Measurements from ENCODE around the gene FASLG.

FASLG gene

DNA sequence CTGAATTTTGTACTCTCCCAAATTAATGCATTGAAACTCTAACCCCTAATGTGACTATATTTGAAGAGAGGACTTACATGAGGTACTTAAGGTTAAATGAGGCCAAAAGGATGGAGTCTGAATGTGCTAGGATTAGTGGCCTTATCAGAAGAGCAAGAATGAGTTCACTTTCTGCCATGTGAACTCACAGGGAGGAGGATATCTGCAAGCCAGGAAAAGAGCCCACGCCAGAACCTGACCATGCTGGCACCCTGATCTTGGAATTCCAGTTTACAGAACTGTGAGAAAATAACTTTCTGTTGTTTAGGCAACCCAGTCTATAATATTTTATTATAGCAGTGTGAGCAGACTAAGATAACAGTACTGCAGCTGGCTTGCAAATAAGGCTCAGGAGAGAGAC lies 12.2 kb upstream of the FASLG start:
- no peak for DNase-seq (ENCODE audit: low spot score)

DNA sequence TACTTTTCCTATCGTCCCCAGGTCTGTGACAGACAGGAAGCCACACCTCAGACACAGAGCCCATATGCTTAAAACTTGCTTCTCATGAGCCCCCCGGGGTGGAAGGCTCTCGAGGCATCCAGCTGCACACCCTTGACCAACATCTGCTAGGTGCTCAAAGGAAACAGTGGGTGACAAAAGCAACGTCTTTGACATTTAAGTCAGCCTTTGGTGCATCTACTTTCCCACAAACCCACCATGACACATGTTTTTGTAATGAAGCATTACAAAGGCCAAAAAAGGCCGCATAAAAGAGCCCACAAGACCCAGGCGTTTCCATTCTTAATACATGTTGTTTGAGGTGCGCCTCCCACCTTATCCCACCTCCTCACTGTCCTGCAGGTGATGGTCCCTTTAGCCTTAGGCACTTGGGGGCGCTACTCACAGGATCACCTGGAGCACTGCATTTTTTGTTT lies 11.8 kb upstream of the FASLG start:
- DNase-seq (ENCODE audit: low spot score) = no peak

DNA sequence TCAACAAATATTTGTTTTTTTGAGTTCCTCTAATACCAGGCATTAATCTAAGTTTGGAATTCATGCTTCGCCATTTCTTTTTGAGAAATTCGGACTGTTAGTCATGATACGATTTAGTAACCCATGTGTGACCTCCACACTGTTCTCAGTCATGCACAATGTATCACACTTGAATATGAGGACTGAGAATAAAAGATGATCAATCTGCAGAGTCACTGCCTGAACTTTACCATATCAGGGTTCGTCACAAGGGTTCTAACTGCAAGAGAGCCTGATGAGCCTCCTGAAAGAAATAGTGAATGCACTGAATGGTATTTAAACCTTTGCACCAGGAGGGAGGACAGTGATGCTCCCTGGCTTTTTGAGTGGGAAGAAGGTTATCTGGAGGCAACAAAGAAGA lies 10.9 kb upstream of the FASLG start:
- no peak for DNase-seq (ENCODE audit: low spot score)

DNA sequence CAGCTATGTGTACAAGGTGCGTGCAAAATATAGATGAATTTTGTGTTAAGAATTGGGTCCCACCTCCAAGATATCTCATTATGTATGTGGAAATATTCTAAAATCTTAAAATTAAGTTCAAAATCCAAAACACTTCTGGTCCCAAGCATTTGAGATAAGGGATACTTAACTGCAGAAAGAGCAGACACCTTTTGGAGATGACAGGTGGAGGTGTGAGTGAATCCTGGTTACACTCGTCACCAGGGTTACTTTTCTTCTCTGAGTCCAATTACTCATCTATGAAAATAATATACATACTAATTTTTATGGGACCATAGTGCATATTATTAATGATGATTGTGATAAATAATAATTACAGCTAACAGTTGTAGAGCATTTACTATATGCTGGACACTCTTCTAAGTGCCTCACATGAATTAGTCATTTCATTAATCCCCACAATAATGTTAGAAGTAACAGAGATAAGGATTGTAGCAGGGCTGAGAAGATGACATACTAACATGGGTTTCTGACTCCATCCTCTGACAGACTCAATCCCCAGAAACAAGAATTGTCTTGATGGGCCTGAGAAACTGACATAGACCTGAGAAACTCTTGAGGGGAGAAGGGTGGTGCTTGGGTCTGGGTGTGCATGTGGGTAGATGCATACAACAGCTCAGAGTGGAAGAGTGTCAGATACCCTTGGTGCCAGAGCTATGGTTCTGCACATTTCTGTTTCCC lies 8.3 kb upstream of the FASLG start:
- DNase-seq (ENCODE audit: low spot score) = no peak

DNA sequence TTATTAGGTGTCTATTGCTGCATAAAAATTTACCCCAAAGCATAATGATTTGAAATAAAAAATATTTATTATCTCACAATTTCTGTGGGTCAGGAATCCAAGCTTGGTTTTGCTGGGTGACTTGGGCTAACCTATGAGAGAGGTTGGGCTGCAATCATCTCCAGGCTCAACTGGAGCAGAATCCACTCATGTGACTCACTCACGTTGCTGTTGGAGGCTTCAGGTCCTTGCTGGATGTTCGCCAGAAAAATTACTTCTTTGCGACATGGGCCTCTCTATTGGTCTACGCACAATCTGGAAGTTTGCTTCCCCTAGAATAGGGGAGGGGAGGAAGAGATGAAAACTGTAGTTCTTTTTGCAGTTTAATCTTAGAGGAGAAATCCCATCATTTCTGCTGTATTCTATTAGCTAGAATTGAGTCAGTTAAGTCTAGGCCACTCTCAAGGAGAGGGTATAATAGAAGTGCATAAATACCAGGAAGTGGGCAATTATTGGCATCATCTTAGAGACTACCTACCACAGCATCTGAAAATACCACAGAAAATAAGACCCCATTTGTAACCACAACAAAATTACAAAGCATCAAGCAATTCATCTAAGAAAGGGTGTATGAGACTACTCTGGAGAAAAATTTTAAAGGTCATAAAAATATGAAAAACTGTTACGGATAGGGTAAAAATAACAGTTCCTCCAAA lies 5.7 kb upstream of the FASLG start:
- DNase-seq (ENCODE audit: low spot score) = no peak

DNA sequence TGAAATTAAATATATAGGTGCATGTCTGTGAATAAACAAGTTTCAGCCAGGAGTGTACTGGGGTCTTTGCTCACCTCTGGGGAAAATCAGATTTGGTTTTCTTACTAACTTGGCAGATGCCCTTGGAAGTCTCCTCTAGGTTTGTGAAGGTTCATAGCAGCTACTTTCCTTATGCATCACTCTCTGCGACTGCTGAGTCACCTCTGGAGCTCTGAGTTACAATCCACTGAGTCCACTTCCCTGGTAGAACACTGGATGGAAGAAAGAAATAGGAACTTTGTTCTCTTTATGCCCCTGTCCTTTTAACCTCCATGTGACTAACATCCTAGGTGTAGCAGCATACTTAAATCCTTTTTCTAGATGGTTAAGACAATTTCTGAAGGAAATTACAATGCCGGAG lies 4.4 kb upstream of the FASLG start:
- peak; percentile 73 for DNase-seq (ENCODE audit: low spot score)

DNA sequence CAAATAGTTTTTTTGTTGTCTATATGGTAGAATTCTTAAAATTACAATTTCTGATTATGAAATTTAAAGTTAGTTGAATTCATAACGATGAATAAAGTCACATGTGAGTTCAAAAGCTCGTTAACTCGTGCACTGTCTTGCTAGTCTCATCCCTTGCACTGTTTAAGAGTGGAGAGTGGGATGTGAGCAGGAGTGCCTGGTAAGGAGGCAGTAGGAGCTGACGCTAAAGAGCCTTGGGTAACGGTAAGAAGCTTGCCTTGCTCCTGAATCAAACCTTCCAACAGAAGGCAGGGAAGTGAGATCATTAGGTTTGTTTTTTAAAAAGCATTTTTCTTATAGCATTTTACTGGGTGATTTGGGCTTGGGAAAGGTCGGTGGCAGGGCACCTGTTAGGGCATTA lies 2.3 kb upstream of the FASLG start:
- no peak for DNase-seq (ENCODE audit: low spot score)

DNA sequence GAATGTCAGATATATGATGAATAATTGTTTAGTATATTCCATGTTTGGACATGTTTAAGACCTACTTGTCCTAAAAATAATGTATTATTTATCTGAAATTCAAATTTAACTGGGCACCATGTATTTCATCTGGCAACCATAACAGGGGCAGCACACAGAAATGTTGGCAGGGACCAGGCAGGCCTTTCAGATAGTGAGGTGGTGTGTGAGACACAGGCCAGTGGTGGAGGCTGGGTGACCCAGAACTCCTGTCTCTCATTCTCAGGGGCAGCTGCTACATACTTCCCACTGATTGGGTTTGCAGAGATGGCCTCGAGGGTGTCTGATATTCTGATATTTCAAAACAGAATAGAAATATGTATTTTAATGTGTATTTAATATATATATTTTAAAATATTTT lies 1.3 kb upstream of the FASLG start:
- no peak for DNase-seq (ENCODE audit: low spot score)

DNA sequence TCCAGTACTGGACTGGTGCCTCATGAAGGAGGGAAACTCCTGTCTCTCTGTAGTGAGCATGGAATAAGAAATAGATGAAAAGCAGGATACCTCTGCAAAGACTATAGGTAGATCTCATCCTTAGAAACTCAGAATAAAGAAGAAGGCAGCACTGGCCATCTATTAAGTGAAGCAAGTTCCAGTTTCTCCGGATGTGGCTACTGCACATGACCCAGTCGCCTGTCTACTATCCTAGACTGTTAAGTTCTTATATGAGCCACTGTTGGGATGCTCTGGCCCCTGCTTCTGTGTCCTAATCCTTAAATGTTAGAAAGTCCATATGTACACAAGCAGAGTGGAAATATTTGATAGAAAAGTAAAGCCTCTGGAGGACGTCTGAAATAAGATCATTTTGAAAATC lies 2.2 kb downstream of the FASLG start:
- DNase-seq (ENCODE audit: low spot score) = no peak

DNA sequence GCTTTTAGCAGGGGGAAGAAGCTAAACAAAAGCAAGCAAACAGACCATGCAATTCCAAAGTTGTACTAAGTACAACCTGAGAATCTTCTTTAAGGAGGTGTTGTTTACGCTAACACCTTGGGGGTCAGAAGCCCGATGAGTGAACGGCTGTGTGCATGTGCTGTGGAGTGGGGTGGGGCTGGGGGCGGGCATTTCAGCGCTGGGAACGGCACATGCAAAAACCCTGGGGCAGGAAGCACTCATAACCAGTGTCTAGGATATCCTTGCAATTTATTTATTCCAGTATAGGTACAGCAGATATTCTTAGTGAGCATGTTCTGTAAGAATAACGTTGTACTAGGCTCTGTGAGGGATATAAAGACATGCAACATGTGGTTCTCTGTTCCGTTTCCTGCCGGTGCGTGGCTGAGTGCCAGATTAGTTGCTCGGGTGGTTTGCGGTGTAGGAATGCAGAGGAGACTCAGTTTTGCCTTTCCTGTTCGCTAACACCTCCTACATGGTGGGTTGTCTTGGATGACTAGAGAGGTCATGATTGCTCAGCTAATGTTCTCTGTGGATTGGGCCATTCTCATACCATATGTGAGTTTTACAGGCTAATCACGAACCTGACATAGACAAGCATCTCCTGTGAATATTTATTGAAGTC lies 3.7 kb downstream of the FASLG start:
- peak; percentile 77 for DNase-seq (ENCODE audit: low spot score)

DNA sequence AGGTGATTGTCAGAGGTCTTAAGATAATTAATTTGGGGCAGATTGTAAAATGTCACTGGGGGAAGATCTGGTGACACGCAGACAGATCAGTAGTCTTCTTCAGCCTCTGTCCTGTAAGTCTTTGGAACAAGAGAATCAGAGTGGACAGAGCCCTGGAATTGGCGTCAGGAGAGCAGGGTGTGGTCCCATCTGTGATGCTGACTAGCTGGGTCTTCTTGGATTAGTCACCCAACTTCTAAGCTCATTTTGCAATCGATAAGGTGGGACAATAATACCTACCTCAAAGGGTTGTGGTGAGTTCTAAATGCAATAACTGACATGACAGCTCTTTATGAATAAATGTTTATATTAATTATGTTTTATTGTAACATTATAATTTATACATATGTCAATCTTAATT lies 4.8 kb downstream of the FASLG start:
- DNase-seq (ENCODE audit: low spot score) = no peak

DNA sequence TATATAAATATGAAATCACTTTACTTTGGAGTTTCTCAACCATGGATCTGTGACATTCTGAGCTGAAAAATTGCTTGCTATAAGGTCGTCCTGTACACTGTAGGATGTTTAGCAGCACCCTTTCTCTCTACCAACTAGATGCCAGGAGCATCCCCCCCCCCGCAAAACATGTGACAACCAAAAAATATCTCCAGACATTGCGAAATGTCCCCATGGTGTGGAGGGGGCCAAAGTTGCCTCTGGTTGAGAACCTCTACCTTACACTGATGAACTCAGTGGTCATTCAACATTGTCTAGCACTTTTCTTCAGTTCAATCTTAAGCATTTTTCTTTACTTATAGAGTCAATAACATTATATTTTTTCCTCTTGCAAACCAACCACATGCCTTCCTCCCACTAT lies 9.2 kb downstream of the FASLG start:
- no peak for DNase-seq (ENCODE audit: low spot score)

DNA sequence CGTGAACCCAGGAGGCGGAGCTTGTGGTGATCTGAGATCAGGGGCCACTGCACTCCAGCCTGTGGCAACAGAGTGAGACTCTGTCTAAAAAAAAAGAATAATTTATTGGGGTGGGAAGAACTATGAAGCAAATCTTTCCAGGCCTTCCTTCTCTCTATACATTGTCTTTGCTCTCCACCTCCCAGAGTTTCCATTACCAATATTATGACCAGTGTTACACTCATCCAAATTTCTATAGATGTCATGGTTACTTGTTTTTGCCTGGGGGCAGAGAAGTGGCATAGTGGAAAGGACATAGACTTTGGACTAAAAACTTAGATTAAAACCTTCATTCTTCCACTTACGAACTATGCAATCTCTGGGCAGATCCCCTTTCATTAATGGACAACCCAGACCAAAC lies 10.1 kb downstream of the FASLG start:
- DNase-seq (ENCODE audit: low spot score) = no peak

DNA sequence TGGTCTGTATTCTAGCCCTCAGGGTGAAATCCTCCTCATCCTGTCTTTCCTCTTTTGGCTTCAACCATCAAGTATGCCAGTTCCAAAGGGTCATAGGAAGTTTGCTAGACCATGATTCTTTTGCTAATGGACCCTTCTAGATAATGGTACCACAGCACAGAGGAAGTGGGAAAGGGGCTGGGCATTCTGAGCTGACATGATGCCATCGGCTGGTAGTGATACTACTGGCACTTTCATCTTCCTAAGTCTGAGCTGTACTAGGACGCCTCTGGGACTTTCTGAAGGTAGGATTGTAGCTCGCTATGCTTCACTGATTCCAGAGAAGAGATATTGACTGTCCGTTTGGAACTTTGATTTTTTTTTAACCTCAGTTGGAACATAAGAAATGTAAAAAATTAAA lies 11.4 kb downstream of the FASLG start:
- no peak for DNase-seq (ENCODE audit: low spot score)

DNA sequence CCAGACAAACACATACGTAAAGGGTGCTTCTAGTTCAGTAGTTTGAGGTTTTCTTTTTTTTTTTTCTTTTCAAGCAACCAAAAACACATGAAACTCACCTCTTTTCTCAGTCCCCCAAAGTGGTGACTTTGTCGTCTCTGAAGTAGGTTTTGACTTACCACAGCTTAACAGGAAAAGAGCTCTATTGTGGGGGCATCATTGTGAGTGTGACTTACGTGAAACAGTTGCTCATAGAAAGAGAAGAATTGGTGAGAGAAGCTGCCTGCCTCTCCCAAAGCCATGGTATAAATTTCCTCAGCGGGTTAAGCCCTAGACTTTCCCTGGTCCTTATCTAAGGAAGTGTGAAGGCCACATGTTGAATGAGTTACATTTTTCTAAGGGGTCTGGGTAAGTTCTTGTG lies 11.9 kb downstream of the FASLG start:
- no peak for DNase-seq (ENCODE audit: low spot score)

DNA sequence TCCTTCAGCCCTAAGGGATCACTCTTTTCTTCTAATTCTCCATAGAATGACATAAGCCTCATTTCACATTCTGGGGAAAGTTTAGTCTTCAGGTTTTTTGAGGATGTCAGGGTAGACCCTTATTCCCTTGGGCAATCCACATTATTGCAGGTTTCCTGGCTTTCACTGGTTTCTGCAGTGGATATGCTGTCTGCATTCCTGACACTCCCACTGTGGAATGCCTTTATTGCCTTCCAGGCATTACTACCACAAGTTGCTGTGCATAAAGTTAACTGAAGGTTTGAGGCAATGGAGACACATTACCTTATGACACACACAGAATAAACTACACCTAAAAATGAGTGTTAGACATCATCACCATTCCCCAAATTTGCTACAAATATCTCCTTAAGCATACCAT lies 12.7 kb downstream of the FASLG start:
- DNase-seq (ENCODE audit: low spot score) = peak; percentile 72

DNA sequence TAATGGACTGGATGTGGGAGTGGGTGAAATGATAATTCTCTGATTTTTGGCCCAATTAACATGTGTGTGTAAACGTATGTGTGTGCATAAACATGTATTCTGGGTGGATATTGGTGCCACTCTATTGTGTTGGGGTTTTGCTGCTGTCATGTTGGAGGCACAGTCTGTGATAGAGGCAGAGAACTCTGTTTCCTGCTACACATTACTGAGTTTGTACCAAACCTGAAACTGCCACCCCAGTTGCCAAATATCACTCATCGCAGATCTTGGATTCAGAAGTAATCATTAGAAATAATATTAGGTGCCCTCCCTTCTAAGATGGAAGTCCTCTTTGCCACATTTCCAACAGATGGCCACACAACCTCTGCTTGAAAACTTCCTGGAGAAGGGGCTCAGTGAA lies 13.8 kb downstream of the FASLG start:
- DNase-seq (ENCODE audit: low spot score) = no peak

DNA sequence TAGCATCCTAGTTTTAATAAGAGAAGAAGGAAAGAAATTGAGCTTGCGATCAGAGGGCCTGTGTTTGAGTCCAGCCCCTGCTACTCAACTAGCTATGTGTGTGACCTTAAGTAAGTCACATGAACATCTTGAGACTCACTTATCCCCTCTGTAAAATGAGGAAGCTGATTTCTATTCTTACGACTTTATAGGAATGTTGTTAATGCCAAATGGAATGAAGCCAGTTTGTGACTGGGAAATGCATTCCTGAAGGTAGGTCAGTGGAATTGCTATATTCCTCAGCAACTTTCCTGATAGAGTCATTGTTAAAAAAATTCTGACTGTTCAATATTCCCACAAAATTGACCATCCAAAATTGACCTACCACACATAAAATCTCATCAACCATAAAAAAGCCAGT lies 14.9 kb downstream of the FASLG start:
- DNase-seq (ENCODE audit: low spot score) = no peak

DNA sequence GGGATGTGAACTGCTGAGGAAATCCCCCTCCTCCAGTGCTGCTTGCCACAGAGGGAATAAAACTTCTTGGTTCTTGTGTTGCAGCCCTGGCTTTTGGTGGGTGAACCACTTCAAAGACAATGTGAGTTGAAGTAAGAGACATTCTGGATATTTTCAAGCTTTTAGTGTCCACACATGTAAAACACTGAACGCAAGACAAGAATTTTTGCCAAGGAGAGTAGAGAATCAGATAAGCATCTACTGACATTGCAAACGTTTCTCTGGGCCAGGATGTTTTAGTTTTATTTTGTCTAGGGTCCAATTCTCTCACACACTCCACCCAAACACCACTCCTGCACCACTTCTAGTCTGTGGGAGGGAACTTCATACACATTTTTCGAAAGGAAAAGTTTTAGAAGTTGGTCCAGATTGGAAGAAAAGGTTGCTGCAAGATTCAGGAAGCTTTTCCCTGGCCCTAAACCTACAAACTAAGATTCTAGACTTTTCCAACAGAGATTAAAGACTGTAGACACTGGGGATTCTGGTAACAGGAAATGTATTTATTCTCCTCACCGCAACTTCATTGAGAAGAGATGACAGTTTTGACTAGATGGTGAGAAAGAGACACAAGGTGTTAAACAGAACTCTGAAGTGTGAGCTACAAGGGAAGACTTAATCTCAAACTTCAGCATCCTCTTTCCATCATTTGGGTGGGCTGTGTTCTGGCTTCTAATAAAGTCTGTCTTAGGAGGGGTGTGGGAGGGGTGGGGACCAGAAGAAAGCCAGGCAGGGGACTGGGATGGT lies 16.1 kb downstream of the FASLG start:
- peak; percentile 23 for DNase-seq (ENCODE audit: low spot score)

DNA sequence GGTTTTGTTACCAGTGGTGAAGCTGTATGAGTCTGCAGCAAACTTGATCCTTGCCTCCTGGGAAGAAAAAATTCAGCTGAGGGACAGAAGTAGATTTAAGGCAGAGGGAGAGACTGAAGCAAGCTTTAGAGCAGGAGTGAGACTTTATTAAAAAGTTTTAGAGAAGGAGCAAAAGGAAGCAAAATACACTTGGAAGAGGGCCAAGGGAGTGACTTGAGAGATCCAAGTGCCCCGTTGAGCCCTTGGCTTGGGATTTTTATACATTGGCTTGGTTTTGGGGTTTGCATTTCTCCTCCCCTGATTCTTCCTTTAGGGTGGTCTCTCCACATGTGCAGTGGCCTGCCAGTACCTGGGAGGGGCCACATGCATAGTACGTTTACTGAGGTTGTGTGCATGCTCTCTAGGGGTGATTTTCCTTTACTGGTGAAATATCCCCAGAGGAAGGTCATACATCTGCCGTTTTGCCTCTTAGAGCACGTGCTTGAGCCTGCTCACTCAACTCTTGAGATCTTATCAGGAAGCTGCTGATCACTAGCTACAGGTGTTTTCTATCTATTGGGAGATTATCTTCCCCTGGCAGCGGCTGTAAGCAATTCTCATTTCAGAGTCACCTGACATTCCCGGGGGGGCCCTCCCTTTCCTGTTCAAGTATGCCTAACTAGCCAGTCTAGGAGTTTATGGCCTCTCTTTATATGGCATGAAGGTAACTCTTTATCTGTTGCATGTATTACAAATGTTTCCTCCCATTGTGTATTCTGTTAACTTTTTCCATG lies 20.3 kb downstream of the FASLG start:
- DNase-seq (ENCODE audit: low spot score) = no peak

DNA sequence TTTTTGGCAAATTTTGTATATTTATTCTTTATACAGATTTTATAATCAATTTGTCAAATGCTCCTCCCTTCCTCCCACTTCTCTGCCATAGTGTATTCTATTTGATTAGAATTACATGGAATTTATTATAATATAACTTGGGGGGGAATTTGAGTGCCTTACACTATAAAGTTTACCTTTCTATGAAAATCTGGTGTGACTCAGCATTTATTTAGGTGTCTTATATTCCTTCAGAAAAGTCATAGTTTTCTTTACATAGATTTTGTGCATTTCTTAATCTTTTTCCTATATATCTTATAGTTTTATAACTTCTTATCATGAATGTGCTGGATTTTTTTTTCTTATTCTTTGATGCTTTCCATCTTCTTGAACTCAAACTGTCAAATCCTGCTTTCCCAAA lies 21.3 kb downstream of the FASLG start:
- no peak for DNase-seq (ENCODE audit: low spot score)

DNA sequence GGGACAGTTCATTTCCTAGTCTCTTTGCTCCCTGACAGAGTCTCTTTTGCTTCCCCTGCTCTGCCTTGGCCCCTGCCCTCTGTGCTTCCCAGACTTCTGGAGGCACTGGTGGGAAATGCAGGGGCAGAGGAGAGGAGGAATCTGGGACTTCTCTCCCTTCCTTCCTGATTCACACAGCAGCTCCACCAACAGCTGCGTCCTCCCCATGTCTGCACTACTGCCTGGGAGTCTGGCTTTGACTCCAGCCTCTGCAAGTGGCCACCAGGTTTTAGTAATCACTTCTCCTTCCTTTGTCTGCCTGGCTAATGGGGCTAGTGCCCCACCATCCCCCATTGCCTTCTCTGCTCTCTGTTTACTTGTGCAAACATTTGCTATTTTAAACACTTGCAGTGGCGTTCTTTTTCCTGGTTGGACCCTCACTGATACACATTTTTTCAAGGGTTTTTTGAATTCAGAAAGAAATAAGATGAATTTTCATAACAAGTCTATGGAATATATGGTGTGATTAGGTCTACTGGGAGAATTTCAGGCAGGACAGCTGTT lies 21.9 kb downstream of the FASLG start:
- DNase-seq (ENCODE audit: low spot score) = no peak

All from GM03348 (cell line).